ENCODE data around the gene GABARAP.

The GABARAP gene

DNA sequence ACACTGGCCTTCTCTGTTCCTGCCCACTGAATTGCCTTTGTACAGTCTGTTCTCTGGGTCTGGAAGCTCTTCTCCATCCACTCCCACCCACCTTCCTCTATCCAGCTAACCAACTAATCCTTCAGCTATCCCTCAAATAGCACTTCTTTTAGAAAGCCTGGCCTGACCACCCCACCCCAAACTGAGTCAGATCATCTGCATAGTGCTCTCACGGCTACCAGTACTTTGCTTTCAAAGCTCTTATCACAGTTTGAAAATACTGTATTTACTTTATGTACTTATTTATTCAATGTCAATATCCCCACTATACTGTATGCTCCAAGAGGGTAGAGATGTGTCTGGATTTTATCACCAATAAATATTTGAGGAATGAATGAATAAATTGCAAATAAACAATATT is 24.5 kb upstream of the GABARAP start:
- Histone ChIP-seq H3K4me1 (ENCODE audit: insufficient read depth, low read length, severe bottlenecking) (peaks cover 7% of the 10 kb centered on the region), H3K79me2 (ENCODE audit: insufficient read depth, low read length) (no peaks in the 10 kb centered on the region), H3K9me3 (ENCODE audit: low read length) (no peaks in the 10 kb centered on the region), H4K20me1 (ENCODE audit: insufficient read depth, low read length) (no peaks in the 10 kb centered on the region), H3K4me3 (ENCODE audit: low read depth, low read length, poor library complexity, severe bottlenecking) (no peak overlapping the region), H3F3A (ENCODE audit: insufficient read depth, low read length) (no peaks in the 10 kb centered on the region), H3K9ac (ENCODE audit: low read length) (no peak overlapping the region), H2AFZ (ENCODE audit: low read length) (no peak overlapping the region), H3K36me3 (ENCODE audit: insufficient read depth, low read length) (no peaks in the 10 kb centered on the region), H3K9me2 (ENCODE audit: low read depth, low read length) (no peaks in the 10 kb centered on the region), H3K27me3 (ENCODE audit: insufficient read depth, low read length) (peaks cover 6% of the 10 kb centered on the region; the same call in 1 of the 2 replicates), H3K4me2 (ENCODE audit: low read length) (no peak overlapping the region), H3K27ac (ENCODE audit: low read depth, low read length, poor library complexity, severe bottlenecking) (no peak overlapping the region)
- TF ChIP-seq EZH2 (IDR thresholded peaks at IDR 0.05; ENCODE audit: borderline replicate concordance, low read length) = no peak
- TF ChIP-seq, protein P1, sequence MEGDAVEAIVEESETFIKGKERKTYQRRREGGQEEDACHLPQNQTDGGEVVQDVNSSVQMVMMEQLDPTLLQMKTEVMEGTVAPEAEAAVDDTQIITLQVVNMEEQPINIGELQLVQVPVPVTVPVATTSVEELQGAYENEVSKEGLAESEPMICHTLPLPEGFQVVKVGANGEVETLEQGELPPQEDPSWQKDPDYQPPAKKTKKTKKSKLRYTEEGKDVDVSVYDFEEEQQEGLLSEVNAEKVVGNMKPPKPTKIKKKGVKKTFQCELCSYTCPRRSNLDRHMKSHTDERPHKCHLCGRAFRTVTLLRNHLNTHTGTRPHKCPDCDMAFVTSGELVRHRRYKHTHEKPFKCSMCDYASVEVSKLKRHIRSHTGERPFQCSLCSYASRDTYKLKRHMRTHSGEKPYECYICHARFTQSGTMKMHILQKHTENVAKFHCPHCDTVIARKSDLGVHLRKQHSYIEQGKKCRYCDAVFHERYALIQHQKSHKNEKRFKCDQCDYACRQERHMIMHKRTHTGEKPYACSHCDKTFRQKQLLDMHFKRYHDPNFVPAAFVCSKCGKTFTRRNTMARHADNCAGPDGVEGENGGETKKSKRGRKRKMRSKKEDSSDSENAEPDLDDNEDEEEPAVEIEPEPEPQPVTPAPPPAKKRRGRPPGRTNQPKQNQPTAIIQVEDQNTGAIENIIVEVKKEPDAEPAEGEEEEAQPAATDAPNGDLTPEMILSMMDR (IDR thresholded peaks at IDR 0.05; ENCODE audit: low read length) = no peak

DNA sequence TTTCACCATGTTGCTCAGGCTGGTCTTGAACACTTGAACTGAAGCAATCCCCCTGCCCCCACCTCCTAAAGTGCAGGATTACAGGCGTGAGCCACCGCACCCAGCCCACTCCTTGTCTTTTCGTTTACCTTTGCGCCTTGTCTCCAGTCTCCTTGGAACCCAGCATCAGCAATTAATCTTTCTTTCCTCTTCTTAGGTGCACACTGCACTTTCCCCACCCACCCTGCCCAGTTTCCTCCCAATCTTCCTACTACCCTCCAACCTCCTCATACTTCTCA is 21.5 kb upstream of the GABARAP start:
- Histone ChIP-seq H3K4me2 (ENCODE audit: low read length) (no peak overlapping the region), H3K27me3 (ENCODE audit: insufficient read depth, low read length) (peaks cover 7% of the 10 kb centered on the region; the same call in 1 of the 2 replicates), H3K27ac (ENCODE audit: low read depth, low read length, poor library complexity, severe bottlenecking) (no peak overlapping the region), H3K9ac (ENCODE audit: low read length) (no peak overlapping the region), H3K79me2 (ENCODE audit: insufficient read depth, low read length) (no peaks in the 10 kb centered on the region), H3K4me1 (ENCODE audit: insufficient read depth, low read length, severe bottlenecking) (peaks cover 17% of the 10 kb centered on the region), H3K4me3 (ENCODE audit: low read depth, low read length, poor library complexity, severe bottlenecking) (no peak overlapping the region), H3K36me3 (ENCODE audit: insufficient read depth, low read length) (peaks cover 10% of the 10 kb centered on the region), H2AFZ (ENCODE audit: low read length) (no peak overlapping the region), H4K20me1 (ENCODE audit: insufficient read depth, low read length) (no peaks in the 10 kb centered on the region), H3K9me2 (ENCODE audit: low read depth, low read length) (no peaks in the 10 kb centered on the region), H3F3A (ENCODE audit: insufficient read depth, low read length) (no peaks in the 10 kb centered on the region), H3K9me3 (ENCODE audit: low read length) (no peaks in the 10 kb centered on the region)
- TF ChIP-seq, protein P1 (IDR thresholded peaks at IDR 0.05; ENCODE audit: low read length) = no peak
- no peak for TF ChIP-seq EZH2 (IDR thresholded peaks at IDR 0.05; ENCODE audit: borderline replicate concordance, low read length)

DNA sequence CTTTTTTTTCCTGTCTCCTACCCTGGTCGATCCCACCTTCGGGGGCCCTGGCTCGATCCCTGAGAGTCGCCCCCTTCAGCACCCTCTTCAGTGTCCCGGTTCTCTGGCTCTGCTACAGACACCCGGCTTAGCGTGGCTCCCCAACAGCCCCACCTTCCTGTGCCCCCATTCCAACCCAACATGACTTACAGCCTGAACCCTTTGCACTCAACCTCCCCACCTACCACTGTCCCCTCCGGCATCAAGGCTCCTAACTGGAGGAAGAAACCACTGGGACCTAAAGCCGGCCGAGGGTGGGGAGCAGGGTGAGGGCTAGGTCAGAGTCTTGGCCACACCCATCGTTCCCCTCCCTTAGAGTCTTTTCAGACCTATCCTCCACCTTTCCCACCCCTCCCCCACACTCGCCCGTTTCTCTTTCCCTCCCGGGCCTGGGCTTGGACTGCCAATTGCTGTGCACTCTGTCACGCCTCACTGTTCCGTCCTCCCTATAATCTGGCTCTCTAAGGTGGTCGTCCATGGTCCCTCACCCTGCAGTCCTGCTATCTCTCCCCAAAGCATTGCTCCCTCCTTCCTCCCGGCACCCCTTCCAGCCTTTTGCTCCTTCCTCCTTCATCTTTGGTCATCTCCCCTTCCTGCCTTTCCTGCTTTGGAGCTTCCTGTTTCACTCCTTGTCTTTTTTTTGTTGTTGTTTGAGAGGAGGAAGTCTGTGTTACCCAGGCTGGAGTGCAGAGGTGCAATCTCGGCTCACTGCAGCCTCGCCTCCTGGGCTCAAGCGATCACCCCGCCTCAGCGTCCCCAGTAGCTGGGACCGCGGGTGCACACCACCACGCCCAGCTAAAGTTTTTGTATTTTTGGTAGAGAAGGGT is 20.9 kb upstream of the GABARAP start:
- H2AFZ ChIP-seq (ENCODE audit: low read length) = no peak overlapping the region
- H3K9me3 ChIP-seq (ENCODE audit: low read length) = no peaks in the 10 kb centered on the region
- no peak overlapping the region for H3K27ac ChIP-seq (ENCODE audit: low read depth, low read length, poor library complexity, severe bottlenecking)
- H3K4me1 ChIP-seq (ENCODE audit: insufficient read depth, low read length, severe bottlenecking) = peaks cover 17% of the 10 kb centered on the region
- H3K9ac ChIP-seq (ENCODE audit: low read length) = no peak overlapping the region
- peaks cover 7% of the 10 kb centered on the region; the same call in 1 of the 2 replicates for H3K27me3 ChIP-seq (ENCODE audit: insufficient read depth, low read length)
- no peaks in the 10 kb centered on the region for H4K20me1 ChIP-seq (ENCODE audit: insufficient read depth, low read length)
- H3K79me2 ChIP-seq (ENCODE audit: insufficient read depth, low read length) = no peaks in the 10 kb centered on the region
- H3K4me2 ChIP-seq (ENCODE audit: low read length) = no peak overlapping the region
- peaks cover 15% of the 10 kb centered on the region for H3K36me3 ChIP-seq (ENCODE audit: insufficient read depth, low read length)
- no peak overlapping the region for H3K4me3 ChIP-seq (ENCODE audit: low read depth, low read length, poor library complexity, severe bottlenecking)
- no peaks in the 10 kb centered on the region for H3K9me2 ChIP-seq (ENCODE audit: low read depth, low read length)
- TF ChIP-seq EZH2 (IDR thresholded peaks at IDR 0.05; ENCODE audit: borderline replicate concordance, low read length) = no peak
- TF ChIP-seq, protein P1 (IDR thresholded peaks at IDR 0.05; ENCODE audit: low read length) = no peak
- H3F3A ChIP-seq (ENCODE audit: insufficient read depth, low read length) = no peaks in the 10 kb centered on the region

All from OCI-LY1 (cell line).